HG02623 (cell line): ENCODE results near the gene TMEM267.
"Not testable (repeated sequence)": the region's sequence is repeated elsewhere in the genome, so short reads cannot be mapped to it uniquely, and the experiment has no call there.

Source experiments
- ATAC-seq: cut with Tn5 transposase; IDR thresholded peaks from one replicate; pipeline ENCODE4 v1.9.1; 2021; ENCODE audit warnings: moderate library complexity; ENCODE audit not compliant: unreplicated experiment

TMEM267 gene

DNA sequence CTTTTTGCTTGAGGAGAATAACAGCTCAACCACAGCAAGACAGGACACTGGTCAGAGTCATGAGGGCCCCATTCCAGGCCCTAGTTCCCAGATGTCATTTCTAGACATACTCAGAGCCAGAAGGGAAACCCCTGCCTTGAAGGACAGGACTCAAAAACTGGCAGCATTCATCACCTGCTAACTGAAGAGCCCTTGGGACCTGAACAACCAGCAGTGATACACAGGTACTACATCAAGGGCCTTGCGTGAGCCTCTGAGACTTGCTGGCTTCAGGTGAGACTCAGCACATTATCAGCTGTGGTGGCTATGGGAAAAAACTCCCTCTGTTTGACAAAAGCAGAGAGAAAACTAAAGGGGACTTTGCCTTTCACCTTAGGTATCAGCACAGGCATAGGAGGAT lies 22.6 kb downstream of the TMEM267 start:
- ATAC-seq, result no peak

DNA sequence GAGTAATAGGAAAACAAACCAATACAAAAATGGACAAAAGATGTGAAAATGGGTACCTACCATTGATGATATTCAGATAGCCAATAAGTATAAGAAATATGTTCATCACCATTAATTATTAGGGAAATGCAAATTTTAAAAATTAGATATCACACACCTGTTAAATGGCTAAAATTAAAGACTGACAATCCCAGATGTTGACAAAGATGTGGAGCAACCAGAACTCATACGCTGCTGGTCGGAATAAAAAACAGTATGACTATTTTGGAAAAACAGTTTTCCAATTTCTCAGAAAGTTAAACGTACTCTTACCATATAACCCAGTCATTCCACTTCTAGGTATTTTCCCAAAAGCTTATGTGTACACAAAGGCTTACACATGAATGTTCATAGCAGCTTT lies 27.1 kb downstream of the TMEM267 start:
- no peak for ATAC-seq

DNA sequence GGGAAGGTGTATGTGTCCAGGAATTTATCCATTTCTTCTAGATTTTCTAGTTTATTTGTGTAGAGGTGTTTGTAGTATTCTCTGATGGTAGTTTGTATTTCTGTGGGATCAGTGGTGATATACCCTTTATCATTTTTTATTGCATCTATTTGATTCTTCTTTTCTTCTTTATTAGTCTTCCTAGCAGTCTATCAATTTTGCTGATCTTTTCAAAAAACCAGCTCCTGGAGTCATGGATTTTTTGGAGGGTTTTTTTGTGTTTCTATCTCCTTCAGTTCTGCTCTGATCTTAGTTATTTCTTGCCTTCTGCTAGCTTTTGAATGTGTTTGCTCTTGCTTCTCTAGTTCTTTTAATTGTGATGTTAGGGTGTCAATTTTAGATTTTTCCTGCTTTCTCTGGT lies 42.1 kb downstream of the TMEM267 start:
- not testable (repeated sequence) for ATAC-seq

DNA sequence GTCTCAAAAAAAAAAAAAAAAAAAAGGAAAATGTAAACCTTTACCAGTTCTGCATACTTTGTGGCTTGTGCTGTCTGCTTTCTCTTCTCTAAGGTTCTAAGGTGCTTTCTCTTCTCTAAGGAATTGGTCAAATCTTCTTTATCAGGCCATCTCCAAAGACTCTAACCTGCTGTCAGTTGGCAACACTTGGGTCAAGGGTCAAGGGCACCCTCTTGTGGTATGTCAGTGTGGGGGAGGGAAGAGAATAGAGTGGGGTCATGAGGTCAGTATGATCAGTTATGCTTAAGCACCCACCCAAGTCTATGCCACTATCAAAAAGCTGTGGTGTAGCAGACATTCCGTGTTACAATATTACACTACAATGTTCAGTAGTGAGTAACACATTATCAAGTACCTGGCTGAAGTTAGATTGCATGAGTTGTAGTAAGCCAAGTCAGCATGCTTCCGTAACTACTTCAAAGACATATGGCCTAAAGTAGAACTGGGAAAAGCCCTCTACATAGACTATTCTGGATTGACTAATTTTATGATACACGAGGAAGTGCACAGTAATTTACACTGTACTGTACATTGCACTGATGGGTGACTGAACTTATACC lies 46.5 kb downstream of the TMEM267 start:
- ATAC-seq, result no peak

DNA sequence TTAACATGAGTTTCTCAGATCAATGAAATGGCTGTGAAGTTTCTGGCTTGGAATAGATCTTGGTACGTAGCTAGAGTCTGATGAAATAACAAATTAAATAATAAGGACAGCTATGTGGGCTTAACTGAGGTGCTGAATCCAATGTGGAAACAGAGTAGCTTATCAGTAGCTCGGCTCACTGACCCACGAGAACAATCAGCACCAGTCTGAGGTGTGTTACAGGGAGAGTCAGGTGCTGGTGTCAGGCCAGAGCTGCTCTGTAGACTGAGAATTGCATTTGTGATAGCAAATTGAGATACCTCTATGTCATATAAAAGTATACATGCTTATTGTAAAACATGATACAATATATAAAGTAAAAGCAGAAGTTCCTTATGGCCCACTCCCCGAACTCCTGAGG lies 50.3 kb downstream of the TMEM267 start:
- no peak for ATAC-seq

DNA sequence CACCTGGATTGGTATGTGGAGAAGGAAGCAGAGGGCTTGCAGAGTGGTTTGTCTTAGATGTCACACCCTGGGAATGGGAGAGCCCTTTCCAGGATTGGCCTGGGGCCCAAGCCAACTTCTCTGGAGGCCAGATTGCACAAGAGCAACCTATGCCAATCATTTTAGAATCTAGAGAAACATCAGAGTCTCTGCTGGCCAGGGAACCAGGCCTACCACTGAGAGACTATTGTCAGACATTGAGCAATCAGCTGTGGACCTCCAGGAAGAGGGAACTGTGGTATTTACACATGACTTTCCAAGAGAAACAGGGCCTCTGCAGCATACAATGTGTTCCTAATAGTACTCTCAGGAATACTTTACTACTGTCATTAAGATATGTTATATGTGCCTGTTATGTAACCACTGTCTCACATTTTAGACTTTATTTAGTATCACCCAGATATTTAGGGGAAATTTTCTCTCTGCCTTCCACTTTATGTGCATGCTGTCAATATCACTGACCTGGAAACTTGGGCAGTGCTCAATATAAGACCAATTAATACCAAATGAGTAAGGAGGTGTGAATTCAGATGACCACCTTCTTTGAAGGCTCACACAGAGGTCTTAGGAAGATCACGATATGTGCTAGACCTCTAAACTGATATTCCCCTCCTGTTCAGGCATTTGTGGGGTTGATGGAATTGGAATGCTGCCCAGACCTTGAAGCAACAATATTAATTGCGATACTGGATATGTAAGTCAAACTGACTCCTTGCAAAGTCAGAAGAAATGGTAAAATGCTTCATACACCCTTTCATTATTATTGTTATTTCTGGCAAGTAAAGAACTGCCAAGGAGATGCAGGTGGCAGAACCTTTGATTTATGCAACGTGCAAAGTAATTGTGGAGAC lies 50.9 kb downstream of the TMEM267 start:
- no peak for ATAC-seq

DNA sequence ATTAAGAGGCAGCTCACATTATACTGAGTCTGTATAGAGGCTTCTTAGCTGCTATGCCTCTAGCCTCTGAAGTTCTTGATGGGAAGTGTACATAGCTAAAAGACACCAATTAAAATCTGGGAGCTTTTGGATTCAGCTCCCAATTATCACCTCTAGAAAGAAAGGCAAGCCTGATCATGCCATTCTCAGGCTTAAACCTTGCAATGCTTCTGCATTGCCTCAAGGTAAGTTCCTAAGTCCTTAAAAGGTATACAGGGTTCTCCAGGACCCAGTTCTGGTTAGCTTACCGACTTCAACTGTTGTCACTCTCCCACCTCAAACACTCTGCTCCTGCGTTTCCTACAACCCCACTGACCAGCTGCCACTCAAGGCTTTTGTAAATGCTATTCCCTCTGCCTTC lies 54.0 kb downstream of the TMEM267 start:
- ATAC-seq, result no peak

DNA sequence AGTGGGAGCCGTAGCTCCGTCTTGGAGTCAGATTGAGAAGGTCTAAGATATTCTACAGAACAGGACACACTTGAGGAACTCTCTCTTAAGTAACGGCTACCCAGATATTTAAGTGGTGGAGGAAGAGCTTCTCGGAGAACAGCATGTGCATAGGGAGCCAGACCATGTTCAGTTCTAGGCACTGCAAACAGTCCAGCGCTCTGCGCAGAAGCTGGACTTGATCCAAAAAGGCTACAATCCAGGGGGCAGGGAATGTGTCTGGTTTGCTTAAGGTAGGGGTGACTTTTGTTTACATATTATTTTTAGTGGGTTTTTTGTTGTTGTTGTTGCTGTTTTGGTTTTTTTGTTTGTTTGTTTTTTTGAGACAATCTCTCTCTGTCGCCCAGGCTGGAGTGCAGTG lies 54.6 kb downstream of the TMEM267 start:
- no peak for ATAC-seq

DNA sequence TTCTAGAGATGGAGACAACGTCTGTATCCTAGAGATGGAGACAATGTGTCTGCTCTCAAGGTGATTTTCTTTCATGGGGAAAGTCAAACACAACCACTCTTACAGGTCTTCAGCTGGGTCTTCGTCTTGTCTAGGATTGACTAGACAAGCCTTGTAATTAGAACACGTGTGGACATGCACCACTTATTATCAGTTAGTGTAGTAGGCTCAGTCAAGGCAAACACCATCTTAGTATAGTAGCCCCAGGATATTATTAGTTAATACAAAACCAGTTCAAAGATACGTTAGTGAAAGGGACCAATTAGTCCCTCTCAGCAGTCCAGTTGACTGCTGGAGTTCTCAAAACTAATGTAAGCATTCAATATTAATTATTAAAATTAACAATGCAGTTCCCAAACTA lies 56.4 kb downstream of the TMEM267 start:
- ATAC-seq, result no peak

DNA sequence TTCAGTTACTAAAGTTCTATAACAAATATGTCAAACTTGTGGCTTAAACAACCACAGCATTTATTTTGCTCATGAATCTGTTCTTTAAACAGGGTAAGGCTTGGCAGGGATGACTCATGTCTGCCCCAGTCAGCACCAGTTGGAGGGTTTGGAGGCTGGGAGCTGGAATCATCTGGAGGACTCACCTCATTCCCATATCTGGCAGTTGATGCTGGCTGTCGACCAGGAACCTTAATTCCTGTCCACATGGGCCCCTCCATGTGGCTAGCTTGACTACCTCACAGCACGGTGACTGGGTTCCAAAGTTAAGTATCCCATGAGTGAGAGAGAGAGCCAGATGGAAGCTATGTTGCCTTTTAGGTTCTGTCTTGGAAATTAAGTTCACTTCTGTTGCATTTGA lies 57.7 kb downstream of the TMEM267 start:
- no peak for ATAC-seq

DNA sequence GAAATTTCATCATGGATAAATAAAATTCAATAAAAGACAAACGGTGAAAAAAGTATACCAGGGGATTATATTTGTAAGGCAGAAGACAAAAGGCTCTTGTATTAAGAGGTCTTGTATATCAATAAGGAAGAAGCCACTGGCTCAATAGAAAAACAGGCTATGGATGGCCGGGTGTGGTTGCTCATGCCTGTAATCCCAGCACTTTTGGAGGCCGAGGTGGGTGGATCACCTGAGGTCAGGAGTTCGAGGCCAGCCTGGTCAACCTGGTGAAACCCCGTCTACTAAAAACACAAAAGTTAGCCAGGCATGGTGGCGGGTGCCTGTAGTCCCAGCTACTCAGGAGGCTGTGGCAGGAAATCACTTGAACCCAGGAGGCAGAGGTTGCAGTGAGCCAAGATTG lies 60.6 kb downstream of the TMEM267 start:
- not testable (repeated sequence) for ATAC-seq

DNA sequence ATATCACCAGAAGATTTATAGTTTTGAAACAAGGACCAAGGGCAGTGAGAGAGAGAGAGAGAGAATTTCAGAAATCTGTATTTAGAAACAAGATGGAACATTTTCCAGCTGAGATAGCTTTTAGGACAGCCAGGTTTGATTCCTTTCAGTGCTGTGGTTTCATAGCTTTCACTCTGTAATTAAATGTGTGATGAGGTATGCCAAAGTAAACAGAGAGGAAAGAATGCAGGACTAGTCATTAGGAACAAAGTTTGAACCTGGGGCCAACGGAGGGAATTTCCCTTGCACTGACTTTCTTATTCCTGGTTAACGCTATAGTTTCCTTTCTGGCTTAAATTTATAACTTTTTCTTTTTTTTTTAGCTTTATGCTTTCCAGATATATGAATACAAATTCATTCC lies 61.5 kb downstream of the TMEM267 start:
- no peak for ATAC-seq

DNA sequence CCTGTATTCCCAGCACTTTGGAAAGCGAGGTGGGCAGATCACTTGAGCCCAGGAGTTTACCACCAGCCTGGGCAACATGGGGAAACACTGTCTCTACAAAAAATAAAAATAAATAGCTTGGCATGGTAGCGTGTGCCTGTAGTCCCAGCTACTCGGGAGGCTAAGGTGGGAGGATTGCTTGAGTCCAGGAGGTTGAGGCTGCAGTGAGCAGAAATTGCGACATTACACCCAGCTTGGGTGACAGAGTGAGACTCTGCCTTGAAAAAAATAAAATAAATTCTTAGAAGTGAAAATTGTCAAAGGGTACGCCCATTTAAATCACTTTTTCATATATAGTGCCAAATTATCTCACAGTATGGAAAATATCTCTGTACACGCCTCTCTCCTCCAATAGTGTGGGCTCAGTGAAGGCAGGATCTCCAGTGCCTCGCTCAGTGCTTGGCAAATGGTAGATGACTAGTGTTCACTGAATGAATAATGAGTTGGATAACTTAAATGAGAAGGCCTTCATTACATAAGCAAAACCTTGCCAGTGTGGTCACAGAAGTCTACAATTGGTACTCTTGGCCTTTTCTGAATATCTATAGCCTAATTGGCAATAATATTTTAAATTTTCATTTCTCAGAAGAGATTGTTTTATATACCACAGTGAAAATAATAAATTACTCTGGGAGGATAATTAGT lies 62.1 kb downstream of the TMEM267 start:
- no peak for ATAC-seq

DNA sequence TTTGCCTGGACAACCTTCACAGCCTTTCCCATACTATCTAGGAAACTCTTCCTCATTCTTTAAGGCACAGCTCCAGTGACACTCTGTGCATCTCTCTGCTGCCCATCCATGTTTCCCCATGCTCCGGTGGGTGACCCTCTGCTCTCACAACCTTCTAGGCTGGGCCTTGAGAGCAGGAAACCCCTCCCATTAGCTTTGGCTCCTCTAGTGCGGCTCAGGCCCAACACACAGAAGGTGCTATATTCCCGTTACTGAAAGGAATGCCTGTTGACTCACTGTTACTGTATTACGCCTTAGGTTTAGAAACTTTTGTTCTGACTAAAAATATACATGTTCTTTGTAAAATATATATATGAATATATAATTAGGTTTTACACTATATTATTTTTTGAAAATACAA lies 63.4 kb downstream of the TMEM267 start:
- ATAC-seq, result no peak

DNA sequence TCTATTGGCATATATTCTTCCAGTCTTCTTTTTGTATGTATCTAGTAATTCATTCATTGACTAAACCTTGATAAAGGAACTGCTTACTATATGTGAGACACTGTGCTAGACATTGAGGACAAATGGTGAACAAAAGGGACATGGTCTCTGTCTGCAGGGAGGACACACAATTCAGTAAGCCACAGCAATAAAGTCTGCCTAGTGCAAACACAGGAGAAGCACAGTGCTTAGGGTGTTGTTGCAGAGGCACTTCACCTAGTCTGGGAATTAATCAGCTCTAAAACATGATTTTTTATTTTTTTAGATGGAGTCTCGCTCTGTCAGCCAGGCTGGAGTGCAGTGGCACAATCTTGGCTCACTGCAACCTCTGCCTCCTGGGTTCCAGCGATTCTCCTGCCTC lies 65.1 kb downstream of the TMEM267 start:
- ATAC-seq, result no peak

DNA sequence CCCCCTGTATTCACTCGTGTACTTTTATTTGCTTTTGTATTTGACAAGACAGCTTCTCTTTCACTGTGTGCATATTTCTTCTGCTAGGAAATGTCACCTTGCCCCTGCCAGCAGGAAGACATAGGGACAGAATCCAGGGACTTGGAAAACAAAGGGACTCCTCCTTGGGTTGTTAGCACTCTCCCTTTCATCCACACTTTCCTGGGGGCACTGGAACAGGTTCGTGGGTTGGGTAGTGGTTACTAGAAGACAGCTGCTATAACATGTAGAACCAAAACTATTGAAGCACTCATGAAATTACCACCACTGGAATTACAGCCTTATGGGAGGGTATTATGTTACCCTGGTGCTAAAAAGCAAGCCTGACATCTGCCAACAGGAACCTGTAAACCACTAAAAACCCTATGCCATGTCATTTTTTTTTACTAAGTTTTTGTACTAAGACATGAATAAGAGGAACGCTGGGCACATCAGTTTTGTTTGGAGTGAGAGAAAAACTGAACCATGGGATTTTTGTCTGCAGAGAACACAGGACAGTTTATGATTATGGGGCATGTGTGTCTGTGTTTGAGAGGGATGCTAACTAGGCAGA lies 66.8 kb downstream of the TMEM267 start:
- ATAC-seq, result no peak

DNA sequence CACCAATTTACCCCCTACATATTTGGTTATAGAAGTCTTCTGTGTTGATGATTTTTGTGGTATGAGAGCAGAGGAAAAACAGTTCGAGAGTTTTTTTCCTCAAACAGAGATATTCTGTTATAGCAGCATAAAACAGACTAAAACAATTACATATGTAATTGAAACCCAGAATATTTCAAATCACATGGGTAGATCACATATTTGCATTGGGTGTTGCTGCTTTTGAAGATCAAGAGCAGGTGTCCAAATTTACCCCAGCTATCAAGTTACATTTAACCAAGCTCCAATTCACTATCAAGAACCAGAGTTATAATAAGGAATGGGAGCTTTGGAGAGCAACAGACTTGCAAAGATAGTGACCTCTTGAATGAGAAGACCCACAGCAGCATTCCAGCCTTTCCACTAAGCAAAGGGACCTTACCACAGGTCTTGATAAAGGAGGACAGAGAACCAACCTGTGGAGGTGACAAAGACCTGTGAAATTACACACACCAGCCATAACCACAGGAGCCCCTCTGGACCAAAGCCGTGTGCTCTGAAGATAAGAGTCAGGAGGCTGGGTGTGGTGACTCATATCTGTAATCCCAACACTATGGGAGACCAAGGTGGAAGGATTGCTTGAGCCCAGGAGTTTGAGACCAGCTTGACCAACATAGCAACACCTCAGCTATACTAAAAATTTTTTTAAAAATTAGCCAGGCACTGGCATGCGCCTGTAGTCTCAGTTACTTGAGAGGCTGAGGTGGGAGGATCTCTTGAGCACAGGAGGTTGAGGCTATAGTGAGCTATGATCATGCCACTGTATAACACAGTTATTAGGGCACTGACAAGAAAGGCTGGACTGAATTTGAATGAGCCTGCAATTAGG lies 67.5 kb downstream of the TMEM267 start:
- ATAC-seq, result no peak

DNA sequence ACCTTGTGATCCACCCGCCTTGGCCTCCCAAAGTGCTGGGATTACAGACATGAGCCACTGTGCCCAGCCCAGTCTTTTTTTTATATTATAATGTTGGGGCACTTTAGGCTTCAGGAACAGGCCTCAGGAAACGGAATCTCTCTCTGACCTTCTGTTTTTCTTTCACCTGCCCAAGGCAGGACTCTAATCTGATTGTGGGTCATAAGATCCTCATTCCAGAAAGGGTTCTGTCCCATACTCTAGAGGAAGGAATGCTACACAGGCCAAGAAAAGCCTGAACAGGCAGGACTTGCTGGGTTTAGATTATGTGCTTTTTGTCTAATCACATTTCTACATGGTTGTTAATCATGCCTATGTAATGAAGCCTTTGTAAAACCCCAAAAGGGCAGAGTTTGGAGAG lies 69.7 kb downstream of the TMEM267 start:
- no peak for ATAC-seq

DNA sequence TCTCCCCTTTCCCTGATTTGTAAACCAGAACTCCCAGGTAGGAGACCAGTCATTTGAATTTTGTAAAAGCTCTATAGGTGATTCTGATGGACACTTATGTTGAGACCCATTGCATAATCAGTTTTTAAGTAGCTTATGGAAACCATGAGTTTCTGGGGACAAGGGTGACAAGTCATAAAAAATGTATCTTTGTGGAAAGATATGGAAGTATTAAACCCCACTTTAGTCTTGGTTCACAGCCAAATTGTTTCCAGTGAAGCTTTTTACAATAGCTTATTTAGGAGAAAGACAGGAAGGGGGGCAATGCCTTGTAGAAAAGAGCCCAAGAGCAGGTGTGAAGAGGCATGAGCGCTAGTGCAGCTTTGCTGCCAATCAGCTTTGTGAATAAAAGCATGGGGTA lies 71.0 kb downstream of the TMEM267 start:
- no peak for ATAC-seq

DNA sequence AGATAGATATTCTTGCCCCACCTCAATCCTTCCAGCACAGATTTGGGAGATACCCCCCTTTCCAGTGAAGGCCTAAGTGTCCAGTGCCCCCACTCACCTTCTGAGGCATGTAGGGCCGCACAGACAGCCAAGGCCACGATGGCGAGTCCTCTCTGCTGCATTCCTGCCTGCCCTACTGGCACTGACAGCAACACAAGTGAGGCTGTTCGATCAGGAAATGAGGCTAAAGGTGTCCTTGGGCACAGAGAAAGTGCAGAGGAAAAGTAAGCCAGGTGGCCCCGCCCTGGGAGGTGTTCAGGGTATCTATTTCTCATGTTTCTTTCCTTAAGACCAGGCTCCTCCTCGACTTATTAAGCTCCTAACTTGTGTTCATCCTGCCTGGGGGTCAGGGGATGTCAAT lies 71.5 kb downstream of the TMEM267 start, which contains the start of gene CCL28:
CCL28 (minus strand) TSS at position 236 of the 400 bp plus-strand sequence; CDS start at position 161, 75 bp downstream.
- ATAC-seq, result no peak

DNA sequence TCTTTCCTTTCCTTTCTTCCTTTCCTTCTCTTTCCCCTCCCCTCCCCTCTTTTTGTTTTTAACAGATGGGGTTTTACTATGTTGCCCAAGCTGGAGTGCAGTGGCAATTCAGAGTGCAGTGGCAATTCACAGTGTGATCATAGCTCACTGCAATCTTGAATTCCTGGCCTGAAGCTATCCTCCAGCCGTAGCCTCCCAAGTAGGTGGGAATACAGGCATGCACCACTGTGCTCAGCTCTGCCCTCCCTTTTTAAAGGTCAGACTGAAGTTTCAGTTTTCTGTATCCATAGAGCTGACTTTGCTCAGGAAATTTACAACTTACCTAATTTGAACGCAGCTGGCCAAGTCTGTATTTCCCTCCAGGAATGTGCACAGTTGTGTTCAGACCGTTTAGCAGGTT lies 72.2 kb downstream of the TMEM267 start:
- no peak for ATAC-seq
